HG03039 (cell line): Measurements from ENCODE around the gene PRKCZ.

Experiments
- ATAC-seq: cut with Tn5 transposase; IDR thresholded peaks from one replicate; pipeline ENCODE4 v1.9.1; 2021; ENCODE audit warnings: mild to moderate bottlenecking, moderate library complexity; ENCODE audit not compliant: unreplicated experiment

The PRKCZ gene

DNA sequence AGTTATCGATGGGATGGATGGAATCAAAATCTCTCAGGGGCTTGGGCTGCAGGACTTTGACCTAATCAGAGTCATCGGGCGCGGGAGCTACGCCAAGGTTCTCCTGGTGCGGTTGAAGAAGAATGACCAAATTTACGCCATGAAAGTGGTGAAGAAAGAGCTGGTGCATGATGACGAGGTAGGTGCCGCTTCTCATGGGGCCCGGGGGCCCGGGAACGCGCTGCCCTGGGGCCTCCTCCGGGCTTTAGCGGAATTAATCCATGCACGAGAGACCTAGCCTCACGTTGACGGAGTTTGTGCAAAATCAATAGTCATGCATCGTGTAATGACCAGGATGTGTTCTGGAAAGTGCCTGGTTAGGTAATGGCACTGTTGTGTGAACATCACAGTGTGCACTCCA lies 100.6 kb downstream of the PRKCZ start:
- ATAC-seq: no peak

DNA sequence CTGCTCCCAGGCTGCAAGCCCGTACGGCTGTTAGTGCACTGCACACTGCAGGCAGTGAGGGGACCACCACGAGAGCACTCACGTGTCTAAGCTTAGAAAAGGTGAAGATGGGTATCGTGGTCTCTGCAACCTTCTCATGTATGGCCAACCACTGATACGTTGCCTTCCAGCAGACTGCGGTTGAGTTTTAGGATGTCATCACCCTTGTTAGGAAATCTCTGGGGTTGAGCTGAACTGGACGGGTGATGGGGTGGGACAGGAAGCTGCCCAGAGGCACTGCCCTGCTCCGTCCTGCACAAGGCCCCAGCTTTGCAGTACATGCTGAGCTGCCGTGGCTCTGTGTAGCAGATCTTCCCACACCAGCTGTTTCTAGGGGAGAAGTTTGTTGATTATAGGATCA lies 101.0 kb downstream of the PRKCZ start:
- no peak for ATAC-seq

DNA sequence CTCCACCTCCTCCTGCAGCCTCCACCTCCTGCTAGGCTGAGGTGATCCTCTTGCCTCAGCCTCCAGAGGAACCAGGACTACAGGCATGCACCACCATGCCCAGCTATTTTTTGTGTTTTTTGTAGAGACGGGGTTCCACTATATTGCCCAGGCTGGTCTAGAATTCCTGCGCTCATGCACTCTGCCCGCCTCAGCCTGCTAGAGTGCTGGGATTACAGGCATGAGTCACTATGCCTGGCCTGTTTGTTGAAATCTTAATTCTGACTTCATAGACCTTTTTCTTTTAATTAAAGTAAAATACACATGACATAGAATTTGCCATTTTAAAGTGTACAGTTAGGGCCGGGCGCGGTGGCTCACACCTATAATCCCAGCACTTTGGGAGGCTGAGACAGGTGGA lies 101.7 kb downstream of the PRKCZ start:
- ATAC-seq: no peak

DNA sequence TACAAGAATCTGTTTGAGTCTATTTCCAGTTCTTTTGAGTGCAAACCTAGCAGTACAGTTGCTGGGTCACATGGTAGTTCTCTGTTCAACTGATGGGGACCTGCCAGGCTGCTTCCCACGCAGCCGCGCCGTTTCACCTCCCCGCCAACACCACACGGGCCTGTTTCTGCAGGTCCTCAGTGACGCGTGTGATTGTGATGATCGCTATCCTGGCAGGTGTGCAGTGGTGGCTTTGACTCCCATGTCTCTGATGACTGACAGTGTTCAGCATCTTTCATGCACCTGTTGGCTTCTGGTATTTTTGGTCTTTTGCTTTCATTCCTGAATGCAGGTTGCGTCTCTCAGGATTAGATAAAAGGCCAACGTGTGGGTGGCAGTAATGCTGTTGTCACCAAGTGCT lies 102.7 kb downstream of the PRKCZ start:
- no peak for ATAC-seq

DNA sequence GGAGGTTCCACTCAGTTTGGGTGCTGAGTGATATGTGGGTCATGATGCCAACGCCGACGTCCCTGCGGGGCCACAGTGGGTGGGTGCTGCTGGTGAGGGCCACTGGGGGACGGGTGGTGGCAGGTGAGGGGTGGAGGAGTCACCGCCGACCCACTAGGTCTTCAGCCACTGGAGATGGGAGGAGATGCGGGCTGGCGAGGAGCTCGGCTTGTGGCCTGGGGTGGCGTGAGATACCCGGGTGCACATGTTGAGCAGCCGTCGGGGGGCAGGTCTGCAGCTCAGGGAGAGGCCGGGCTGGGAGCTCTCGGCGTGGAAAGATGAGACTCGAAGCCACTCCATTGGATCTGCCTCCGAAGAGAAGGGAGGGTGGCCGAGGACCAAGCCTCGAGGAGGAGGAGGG lies 103.8 kb downstream of the PRKCZ start:
- ATAC-seq: no peak

DNA sequence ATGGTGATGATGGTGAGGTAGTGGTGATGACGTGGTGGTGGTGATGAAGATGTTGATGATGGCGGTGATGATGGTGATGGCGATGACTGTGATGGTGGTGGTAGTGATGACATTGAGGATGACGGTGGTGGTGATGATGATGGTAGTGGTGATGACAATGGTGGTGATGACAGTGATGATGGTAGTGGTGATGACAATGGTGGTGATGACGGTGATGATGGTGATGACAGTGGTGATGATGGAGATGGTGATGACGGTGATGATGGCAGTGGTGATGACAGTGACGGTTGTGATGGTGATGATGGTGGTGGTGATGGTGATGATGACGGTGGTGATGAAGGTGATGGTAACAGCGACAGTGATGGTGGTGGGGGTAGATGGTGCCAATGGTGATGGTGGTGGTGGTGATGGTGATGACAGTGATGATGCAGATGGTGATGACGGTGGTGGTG lies 105.0 kb downstream of the PRKCZ start:
- no peak for ATAC-seq

DNA sequence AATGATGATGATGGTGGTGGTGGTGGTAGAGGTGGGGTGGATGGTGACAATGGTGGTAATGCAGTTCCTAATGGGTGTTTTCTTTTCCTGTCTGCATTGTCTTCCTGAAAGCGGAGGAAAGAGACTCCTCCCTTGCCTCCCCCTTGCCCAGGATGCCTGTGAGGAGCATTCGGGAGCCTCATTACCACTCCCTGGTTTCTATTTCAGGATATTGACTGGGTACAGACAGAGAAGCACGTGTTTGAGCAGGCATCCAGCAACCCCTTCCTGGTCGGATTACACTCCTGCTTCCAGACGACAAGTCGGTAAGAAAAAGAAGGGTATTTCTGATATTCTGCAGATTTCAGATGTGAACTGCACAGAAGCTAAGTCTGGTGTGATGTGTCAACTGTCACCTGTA lies 105.6 kb downstream of the PRKCZ start:
- no peak for ATAC-seq

DNA sequence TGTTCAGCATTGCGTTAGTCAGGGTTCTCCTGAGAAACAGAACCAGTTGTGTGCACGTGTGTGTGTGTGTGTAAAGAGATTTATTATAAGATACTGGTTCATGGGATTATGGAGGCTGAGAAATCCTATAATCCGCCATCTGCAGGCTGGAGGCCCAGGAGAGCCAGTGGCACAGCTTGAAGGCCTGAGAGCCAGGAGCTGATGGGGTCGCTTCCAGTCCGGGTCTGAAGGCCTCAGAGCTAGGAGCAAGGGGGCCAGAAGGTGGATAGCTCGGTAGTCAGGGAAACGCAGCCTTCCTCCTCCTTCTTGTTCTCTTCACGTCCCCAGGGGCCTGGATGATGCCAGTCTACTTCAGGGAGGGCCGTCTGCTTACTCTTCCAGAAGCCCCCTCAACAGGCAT lies 106.7 kb downstream of the PRKCZ start:
- ATAC-seq: no peak

DNA sequence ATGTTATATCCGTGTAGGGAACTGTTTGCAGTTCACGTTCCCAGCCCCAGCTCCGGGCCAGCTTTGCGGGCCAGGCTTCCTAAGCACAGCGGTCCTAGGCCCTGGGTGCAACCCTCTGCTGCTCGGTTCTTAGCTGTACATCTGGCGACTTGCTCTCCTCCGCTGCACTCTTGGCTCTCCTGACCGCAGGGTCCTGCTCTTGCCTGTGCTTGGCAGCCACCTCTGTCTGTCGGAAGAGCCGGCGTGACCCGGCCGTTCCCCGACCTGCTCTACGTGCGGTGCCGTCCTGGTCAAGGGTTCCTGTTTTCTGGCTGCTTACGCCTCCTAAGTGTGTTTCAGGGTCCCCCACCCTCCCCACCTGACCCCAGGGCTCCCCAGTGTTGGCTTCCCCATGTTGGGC lies 107.6 kb downstream of the PRKCZ start:
- ATAC-seq: no peak

DNA sequence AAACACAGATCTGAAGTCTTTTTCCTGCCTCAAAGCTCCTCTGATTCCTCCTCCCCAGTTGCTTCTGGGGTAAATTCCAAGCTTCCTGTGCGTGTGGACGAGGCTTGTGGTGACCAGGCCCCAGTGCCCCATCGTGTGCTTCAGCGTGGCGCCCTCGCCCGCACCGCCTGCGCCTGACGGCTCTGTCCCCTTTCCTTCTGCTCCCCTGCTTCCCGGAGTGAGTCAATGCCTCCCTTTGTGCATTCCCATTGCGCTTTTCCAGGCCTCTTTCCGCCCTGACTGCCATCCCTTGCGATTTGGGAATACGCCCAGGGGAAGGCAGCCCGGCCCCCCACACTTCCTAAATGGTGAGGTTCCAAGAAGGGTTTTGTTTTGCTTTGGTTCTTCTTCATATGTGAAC lies 108.1 kb downstream of the PRKCZ start:
- no peak for ATAC-seq

DNA sequence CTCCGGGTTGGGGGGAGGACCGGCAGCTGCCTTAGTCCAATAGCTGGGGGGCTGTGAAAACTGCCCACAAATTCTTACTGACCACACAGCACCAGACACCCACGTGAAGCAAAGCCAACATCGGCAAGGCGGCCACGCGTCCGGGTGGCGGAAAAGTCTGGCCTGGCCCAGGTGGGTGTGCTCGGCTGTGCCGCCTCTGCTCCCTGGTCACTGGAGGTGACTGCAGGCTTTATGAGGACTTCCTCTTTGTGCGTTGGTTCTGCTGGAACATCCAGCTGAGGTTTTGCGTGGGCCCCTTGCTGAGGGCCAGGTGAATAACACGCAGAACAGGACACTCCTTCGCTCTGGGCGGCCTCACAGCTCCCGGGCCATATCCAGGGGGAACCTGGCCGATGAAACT lies 108.9 kb downstream of the PRKCZ start:
- no peak for ATAC-seq

DNA sequence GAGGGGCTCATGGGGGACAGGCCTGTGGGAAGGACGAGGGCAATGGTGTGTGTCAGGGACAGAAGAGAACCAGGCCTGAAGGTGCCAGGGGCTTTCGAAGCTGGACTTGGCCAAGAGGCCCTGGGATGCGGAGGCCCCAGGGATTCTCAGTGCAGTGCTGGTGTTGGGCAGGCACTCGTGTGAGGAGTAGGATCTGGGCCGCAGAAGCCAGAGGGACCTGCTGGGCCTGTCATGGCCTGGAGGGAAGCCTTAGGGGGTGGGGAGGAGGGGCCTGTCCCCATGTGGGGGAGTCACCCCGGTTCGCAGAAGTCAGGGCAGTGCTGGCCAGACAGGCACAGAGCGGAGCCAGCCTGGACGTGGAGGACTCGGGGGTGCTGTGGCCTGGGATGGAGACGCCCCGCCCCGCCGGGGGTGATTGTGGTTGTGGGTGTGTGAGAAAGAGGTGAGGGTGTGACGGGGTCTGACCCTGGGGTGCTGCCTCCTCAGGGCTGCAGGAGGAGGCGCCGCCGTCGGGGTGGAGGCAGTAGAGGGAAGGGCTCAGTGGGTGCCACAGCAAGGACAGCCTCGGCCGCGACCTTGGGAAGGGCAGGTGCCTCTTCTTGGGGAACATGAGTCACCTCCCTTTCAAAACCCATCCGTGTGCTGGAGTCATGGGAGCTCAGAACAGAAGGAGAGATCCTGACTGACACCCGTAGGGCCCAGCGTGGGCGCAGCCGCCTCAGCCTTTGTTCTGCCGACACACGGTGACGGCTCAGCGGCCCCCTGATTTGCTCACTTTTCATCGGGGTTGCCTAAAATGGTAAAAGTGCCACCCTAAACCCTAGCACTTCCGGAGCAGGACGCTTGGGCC lies 110.5 kb downstream of the PRKCZ start:
- no peak for ATAC-seq

DNA sequence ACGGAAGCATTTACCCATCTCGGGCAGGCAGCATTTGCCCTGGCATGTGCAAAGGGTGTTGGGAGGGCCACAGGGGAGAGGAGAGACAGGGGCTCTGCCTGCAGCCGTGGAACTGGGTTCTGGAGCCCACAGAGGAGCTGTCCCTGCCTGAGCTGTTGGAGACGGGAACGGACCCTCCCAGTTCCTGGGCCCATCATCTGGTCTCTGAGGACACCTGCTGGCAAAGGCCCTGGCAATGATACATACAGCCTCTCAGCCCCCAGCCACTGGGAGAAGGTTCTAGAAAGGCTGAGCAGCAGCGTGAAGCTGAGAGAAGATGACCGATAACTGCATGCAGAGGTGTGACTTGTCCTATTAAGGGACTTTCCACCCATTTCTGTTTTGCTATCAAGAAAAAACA lies 113.0 kb downstream of the PRKCZ start:
- no peak for ATAC-seq

DNA sequence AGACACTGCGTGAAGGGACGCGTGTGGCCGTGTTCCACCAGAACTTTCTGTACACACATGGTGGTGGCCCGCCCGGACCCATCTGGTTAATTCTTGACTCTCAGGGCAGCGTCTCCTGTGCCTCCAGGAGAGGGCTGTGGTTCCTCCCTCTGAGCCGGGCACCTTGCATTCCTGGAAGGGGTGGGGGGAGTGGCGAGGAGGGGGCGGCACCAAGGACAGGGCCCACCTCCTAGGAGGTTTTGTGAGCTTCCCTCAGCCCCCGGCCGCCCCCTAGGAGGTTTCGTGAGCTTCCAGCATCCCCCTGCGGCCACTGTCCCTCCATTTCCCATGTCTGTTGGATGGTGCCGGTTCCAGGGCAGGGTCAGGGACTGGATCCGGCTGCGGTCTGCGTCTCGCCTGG lies 115.4 kb downstream of the PRKCZ start:
- no peak for ATAC-seq

DNA sequence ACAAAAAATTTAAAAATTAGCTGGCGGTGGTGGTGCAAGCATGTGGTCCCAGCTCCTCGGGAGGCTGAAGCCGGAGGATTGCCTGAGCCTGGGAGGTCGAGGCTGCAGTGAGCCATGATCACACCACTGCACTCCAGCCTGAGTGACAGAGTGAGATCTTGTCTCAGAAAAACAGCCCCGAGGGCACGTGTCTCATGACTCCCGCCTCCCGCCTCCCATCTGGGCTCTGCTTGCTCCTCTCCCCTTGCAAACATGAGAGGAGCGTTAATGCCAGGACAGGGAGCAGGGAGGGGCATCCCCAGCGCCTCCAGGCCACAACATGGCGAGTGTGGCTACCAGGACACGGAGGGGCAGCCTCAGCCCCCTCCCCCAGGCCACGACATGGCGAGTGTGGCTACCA lies 116.0 kb downstream of the PRKCZ start:
- no peak for ATAC-seq

DNA sequence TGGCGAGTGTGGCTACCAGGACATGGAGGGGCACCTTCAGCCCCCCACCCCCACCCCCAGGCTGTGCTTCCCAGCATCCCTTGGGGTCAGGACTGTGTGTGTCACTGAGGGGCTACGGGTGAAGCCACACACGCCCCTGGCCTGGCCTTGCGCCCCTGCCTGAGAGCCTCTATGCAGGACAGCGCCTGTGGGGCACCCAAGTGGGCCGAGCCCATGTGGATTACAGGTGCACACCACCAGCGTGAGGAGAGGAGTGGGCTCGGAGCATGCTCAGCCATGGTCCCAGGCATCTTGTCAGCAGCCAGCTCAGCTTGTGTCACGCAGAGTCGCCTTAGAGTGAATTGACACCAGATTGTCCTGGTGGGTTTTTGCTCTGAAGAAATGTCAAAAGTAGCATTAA lies 116.5 kb downstream of the PRKCZ start:
- no peak for ATAC-seq

DNA sequence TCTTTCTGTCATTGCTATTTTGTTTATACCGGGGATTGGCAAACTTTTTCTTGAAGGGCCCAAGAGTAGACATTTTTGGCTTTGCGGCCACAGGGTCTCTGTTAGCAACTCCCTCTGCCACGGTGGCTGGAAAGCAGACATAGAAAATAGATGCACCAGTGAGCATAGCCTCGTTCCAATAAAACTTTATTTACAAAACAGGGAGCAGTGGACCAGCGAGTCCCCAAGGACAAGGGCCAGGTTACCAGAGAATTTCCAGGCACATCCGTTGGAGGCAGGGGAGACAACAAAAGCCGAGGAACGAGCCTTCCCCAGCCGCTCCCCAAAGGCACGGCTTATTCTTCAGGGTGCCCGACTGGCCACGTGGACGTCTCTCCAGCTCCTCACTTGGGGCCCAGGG lies 117.9 kb downstream of the PRKCZ start:
- no peak for ATAC-seq

DNA sequence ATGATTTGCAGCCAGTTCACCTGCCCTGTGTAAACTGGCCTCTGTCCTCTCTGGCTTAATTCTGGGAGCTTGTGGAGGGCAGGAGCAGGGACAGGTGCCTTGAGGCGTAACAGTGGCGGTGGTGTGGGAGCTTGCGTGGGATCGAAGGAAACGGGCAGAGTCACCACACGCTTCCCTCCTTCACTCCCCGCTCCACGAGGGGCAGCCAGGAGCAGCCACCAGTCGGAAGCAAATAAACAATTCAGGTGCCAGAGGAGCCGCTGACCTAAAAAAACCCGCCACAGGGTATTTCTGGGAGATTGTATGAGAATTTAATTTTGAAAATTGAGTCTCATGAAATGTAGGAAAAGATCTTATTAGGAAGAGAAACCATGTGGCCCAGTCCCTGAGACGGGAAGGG lies 118.3 kb downstream of the PRKCZ start:
- no peak for ATAC-seq

DNA sequence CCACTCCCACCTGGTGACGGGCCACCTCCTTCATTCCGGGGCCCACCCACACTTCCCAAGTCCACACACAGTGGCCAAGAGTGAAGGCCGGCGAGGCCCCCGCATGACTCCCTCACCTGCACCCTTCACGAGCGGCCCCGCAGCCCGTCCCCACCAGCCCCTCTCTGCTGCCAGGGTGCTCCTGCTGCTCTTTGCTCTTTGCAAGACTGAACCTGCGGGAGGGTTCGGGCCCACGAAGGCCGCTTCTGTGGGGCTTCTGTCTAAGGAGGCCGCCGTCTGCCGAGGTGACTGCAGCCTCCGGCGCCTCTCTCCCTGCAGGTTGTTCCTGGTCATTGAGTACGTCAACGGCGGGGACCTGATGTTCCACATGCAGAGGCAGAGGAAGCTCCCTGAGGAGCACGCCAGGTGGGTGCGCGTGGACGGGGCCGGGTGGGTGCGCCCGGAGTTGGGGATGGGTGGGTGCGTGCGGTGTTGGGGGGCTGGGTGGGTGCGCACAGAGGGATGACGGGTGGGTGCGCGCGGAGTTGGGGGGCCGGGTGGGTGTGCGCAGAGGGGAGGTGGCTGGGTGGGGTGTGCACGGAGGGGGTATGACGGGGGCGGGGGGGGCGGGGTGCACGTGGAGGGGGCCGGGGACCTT lies 119.1 kb downstream of the PRKCZ start:
- ATAC-seq: no peak

DNA sequence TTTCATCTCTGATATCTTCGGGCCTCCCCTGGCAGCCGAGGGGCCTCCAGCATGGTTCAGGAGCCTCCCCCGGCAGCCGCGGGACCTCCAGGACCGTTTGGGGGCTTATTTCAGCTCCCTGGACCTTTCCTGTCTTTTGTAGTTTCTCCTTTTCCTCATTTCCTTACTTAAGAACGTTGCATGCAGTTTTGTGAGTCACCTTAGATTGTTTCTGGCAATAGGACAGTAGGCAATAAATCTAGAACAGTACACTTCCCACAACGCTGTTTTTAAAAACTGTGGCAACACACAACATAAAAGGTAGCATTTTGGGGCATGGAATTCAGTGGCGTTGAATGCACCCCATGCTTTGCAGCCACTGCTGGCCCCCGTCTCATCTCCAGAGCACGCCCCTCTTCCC lies 120.0 kb downstream of the PRKCZ start:
- no peak for ATAC-seq

DNA sequence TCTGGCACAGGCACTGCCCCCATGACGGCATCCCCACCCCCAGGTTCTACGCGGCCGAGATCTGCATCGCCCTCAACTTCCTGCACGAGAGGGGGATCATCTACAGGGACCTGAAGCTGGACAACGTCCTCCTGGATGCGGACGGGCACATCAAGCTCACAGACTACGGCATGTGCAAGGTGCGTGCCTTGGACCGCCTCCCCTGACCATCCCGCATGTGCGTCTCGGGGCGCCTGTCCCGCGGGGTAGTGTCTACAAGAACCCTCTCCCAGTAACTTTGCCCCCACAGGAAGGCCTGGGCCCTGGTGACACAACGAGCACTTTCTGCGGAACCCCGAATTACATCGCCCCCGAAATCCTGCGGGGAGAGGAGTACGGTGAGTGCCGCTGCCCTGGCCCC lies 121.8 kb downstream of the PRKCZ start:
- no peak for ATAC-seq

DNA sequence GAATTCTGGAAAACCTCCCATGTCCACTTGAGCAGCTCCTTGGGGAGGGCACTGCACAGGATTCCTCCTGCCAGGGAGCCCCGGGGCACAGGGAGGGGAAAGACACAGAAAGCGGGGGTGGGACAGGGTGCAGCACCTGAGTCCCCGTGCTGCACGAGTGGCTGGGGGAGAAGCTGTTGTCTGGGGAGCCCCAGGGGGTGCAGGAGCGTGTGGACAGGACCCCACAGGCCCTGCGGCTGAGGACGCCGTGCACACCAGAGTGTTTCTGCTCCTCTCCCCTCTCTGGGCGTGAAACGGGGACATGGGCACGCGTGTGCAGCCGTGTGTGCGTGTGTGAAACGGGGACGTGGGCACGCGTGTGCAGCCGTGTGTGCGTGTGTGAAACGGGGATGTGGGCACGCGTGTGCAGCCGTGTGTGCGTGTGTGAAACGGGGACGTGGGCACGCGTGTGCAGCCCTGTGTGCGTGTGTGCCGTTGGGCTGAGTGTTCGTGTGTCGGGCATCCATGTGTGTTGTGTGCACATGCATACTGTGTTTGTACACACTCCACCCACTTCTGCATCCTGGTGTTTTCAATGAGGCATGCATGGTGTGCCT lies 122.4 kb downstream of the PRKCZ start:
- no peak for ATAC-seq
